ENCODE measurements around the gene ZFR2.
"Not testable (repeated sequence)": the region's sequence is repeated elsewhere in the genome, so short reads cannot be mapped to it uniquely, and the experiment has no call there.

ZFR2 gene

DNA sequence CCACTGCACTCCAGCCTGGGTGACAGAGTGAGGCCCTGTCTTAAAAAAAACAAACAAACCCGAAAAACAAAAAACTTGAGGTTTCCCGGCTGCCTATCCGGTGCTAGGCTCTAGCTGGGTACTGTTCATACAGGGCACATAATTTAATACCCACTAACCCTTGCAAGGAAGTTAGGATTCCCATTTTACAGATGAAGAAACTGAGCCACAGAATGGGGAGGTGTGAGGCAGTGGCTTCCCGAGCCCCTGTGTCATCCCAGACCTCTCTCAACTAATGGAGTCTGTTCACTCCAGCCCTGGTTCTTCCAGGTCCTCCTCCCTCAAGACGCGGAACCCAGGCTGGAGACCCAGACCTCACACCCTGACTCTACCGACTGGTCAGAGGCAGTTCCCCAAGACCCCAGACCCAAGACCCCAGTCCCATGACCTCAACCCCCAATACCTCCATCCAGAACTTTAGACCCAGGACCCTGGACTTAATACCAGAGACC lies 107.9 kb downstream of the ZFR2 start:
- peak overlapping the region; percentile 72 for H3K4me3 ChIP-seq (ENCODE audit: control insufficient read depth, low read depth, low read length)
- TF ChIP-seq, protein P1, sequence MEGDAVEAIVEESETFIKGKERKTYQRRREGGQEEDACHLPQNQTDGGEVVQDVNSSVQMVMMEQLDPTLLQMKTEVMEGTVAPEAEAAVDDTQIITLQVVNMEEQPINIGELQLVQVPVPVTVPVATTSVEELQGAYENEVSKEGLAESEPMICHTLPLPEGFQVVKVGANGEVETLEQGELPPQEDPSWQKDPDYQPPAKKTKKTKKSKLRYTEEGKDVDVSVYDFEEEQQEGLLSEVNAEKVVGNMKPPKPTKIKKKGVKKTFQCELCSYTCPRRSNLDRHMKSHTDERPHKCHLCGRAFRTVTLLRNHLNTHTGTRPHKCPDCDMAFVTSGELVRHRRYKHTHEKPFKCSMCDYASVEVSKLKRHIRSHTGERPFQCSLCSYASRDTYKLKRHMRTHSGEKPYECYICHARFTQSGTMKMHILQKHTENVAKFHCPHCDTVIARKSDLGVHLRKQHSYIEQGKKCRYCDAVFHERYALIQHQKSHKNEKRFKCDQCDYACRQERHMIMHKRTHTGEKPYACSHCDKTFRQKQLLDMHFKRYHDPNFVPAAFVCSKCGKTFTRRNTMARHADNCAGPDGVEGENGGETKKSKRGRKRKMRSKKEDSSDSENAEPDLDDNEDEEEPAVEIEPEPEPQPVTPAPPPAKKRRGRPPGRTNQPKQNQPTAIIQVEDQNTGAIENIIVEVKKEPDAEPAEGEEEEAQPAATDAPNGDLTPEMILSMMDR (IDR thresholded peaks at IDR 0.05; ENCODE audit: control insufficient read depth, insufficient read depth, low read depth, low read length, missing control alignments): no peak
- DNase-seq (ENCODE audit: low read depth): no peak

DNA sequence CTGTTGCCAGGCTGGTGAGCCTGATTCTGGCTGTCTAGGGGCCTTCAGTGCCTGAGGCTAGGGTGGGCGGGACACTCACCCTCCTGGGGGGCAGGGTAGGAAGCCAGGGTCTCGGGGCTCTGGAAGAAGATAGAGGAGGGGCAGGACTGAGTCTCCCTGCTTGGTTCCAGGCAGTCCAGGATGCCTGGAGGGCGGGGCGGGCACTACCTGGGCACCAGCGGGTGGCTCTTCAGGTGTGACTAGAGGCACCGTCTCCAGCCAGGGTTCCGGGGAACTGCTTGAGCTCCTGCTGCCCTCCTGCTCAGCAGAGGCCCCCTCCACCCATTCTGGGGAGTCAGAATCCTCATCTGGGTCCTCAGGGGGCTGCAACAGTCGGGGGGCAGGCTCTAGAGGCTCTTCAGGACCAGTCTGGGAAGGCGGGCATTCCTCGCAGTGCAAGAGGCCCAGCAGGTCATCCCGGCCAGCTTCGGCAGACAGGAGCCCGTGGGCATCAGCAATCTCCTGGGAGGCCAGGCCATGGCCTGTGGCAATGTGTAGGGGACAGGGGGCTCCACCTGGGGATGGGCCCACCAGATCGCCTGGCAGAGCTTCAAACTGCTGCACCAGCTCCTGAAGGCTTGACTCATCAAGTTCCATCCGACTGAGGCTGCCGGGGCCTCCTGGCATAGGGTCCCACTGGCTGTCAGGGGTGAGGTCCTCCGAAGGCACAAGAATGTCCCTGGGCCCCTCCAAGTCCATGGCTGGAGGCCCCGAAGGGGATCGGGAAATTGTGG lies 109.2 kb downstream of the ZFR2 start:
- TF ChIP-seq, protein P1 (IDR thresholded peaks at IDR 0.05; ENCODE audit: control insufficient read depth, insufficient read depth, low read depth, low read length, missing control alignments): no peak

DNA sequence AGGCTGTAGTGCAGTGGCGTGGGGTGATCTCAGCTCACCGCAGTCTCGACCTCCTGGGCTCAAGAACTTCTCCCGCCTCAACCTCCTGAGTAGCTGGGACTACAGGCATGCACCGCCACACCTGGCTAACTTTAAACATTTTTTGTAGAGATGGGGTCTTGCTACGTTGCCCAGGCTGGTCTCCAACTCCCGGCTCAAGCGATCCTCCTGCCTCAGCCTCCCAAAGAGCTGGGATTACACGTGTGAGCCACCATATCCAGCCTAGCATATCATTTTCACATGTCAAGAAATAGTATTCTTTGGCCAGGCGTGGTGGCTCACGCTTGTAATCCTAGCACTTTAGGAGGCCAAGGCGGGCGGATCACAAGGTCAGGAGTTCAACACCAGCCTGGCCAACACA lies 110.5 kb downstream of the ZFR2 start:
- not testable (repeated sequence) for DNase-seq (ENCODE audit: low read depth); H3K4me3 ChIP-seq (ENCODE audit: control insufficient read depth, low read depth, low read length)

More for the DNA sequence above, 109.2 kb downstream of the ZFR2 start:
- no peak for DNase-seq (ENCODE audit: low read depth)
- no peak overlapping the region for H3K4me3 ChIP-seq (ENCODE audit: control insufficient read depth, low read depth, low read length)

DNA sequence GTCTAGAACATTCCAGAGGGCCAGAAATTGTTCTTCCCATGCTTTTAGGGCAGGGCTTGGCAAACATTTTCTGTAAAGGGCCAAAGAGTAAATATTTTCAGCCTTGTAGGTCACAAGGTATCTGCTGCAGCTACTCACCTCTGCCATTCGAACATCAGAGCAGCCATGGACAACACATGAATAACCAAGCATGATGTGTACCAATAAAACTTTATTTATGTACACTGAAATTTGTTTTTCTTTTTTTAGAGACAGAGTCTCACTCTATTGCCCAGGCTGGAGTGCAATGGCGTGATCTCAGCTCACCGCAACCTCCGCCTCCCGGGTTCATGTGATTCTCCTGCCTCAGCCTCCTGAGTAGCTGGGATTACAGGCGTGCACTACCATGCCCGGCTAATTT lies 111.1 kb downstream of the ZFR2 start:
- not testable (repeated sequence) for DNase-seq (ENCODE audit: low read depth); H3K4me3 ChIP-seq (ENCODE audit: control insufficient read depth, low read depth, low read length)

Data from AG09309 (cell line).